Spinal cord (tissue), 10 donors: Measurements from ENCODE around the gene BRAT1. TPM values are rescaled to one million over a fixed set of nuclear protein-coding genes. Genes with fewer than 3 reads are reported as not detected.

Experiments used
- DNase-seq, 6 donors: peaks; one replicate each; pipeline versions ENCODE4 v3.0.0 to v3.0.0-alpha.2; 2013 to 2015; ENCODE audit warnings: low spot score in 6 of 6, low read depth in 4 of 6
- H3K27ac ChIP-seq: one replicate; pipeline ENCODE4 v1.5.1; 2013; ENCODE audit warnings: low read depth, low read length, control low read depth
- H3K27me3 ChIP-seq: one replicate; pipeline ENCODE4 v1.6.1; 2013; ENCODE audit warnings: low read length; ENCODE audit not compliant: control insufficient read depth, insufficient read depth
- H3K36me3 ChIP-seq: one replicate; pipeline ENCODE4 v1.6.1; 2013; ENCODE audit warnings: low read length; ENCODE audit not compliant: control insufficient read depth, insufficient read depth
- H3K4me1 ChIP-seq: one replicate; pipeline ENCODE4 v1.6.1; 2013; ENCODE audit warnings: low read length; ENCODE audit not compliant: control insufficient read depth, insufficient read depth
- H3K4me3 ChIP-seq: one replicate; pipeline ENCODE4 v1.5.1; 2013; ENCODE audit warnings: low read depth, low read length, control low read depth
- H3K9me3 ChIP-seq: one replicate; pipeline ENCODE4 v1.6.1; 2013; ENCODE audit warnings: low read length; ENCODE audit not compliant: control insufficient read depth, insufficient read depth
- WGBS: methylation state at CpG from one replicate; pipeline ENCODE4 v1.1.5; 2013; ENCODE audit warnings: missing lambda C conversion rate; ENCODE audit not compliant: insufficient coverage; 5-methylcytosine and 5-hydroxymethylcytosine counted together
- long read RNA-seq, 4 donors: transcript quantifications; one replicate each; lab custom pipeline, GENCODE V29; 2026
- polyA plus RNA-seq, 2 donors: library from polyadenylated mRNA; unstranded; fragments of 120-200 nt; gene quantifications; one replicate each; pipeline ENCODE4 v1.2.1, GENCODE V29; 2013; ENCODE audit not compliant: insufficient read length in 2 of 2
- total RNA-seq, 2 donors: library from RNA; depleted of rRNA in 1 of 2; stranded (reverse); fragments of 120-200 nt in 1 of 2; fragments of >200 nt in 1 of 2; gene quantifications; one replicate each; pipeline versions ENCODE4 v1.2.3 to v1.2.4, GENCODE V29; 2013 to 2014
- donor health status: healthy.

Gene BRAT1
- total RNA-seq = 10 to 100 TPM; 18.5 to 32.7 TPM
- 10 to 100 TPM; 42.5 to 49.0 TPM for polyA plus RNA-seq
- long read RNA-seq, donor 1, full-length matches to known transcripts = 2 of 2 reads
- long read RNA-seq, donor 1, partial matches to known transcripts = 0 of 2 reads
- long read RNA-seq, donor 1, other reads (novel, unspliced or antisense) = 0 of 2 reads
- long read RNA-seq, donor 2, partial matches to known transcripts = 5 of 6 reads
- long read RNA-seq, donor 2, other reads (novel, unspliced or antisense) = 0 of 6 reads
- long read RNA-seq, donor 3, partial matches to known transcripts = 0 of 3 reads
- long read RNA-seq, donor 3, other reads (novel, unspliced or antisense) = 0 of 3 reads
- long read RNA-seq, donor 4, partial matches to known transcripts = 6 of 10 reads
- long read RNA-seq, donor 4, other reads (novel, unspliced or antisense) = 0 of 10 reads

DNA sequence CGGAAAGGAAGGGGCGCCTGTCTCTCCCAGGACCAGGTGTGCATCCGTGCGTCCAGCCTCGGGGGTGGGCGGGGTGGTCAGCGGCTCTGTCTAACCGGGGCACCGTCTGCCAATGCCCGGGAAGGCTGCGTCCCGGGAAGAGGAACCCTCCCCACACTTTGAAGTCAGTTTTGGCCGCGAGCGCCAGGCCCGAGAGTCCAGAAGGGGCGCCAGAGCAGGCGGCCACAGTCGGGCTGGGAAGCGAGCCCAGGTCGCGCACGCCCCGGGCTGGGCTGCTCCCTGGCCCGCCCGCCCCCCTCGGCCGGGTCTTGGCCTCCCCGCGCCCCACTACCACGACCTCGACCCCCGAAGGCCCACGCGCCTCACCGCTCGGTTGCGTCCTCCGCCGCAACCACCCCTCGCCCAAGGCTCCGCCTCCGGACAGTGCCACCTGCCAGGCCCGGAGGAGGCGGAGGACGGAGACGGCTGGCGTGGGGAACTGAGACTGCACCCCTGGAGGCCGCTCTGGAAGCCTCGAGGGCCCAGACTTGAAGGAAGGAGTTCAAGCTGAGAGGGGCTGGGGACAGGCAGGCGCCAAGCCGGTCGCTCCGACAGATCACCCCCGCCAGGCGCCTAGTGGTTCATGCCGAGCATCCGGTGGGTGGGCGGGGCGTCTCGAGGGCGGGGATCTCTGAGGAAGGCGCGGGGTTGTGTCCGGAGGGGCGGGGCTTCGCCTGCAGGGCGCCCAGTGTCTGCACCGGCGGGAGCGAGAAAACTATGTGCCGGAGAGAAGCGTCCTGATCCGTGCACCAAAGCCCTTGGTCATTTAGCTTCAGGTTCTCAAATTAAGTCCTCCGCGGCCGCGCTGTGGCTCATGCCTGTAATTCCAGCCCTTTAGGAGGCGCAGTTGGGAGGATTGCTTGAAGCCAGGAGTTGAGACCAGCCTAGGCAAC is at the start of gene BRAT1:
Gene BRAT1, minus strand, starts transcription at position 404 of the 932 bp plus-strand sequence. CDS start 1,093 bp downstream, outside the sequence.
- no peaks in the 10 kb centered on the region for H3K9me3 ChIP-seq
- H3K4me1 ChIP-seq = peaks cover 39% of the 10 kb centered on the region
- under 1% methylated on average over 76 of the region's 79 CpGs for WGBS
- peaks cover 11% of the 10 kb centered on the region for H3K36me3 ChIP-seq
- H3K27ac ChIP-seq = peak within 1 kb of the TSS; percentile 99
- DNase-seq = peak; percentile 82 to 97 (median 85)
- peak within 1 kb of the TSS; percentile 93 for H3K4me3 ChIP-seq
- H3K27me3 ChIP-seq = no peaks in the 10 kb centered on the region

DNA sequence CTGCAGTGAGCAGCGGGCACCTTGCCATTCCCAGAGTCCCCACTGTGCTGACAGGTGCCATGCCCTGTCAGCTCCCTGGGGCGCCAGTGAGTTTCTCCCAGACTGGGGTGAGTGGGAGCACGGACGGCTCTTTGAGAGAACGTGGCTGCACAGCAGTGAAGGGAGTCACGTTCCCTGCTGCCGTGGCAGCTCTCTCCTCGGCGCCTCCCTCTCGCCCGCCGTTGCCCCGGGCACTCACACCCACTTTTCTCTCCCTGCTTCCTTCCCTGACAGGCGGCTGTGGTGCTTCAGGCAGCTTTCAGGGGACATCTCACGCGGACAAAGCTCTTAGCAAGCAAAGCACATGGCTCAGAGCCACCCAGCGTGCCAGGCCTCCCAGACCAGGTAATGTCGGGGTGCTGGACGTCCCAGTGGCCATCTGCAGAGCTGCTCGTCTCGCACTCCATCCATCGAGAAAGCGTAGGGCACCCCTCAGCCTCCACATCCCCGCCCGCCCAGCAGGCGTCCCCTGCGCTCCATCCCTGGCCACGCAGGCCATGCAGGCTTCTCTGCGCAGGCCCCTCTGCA is 49.4 kb upstream of the BRAT1 start:
- Histone ChIP-seq H3K4me1 (peaks cover 40% of the 10 kb centered on the region), H3K4me3 (no peak overlapping the region), H3K27me3 (no peaks in the 10 kb centered on the region), H3K36me3 (peaks cover 89% of the 10 kb centered on the region), H3K9me3 (no peaks in the 10 kb centered on the region), H3K27ac (no peak overlapping the region)
- WGBS = 83% methylated on average over 29 of the region's 29 CpGs
- DNase-seq = no peak

DNA sequence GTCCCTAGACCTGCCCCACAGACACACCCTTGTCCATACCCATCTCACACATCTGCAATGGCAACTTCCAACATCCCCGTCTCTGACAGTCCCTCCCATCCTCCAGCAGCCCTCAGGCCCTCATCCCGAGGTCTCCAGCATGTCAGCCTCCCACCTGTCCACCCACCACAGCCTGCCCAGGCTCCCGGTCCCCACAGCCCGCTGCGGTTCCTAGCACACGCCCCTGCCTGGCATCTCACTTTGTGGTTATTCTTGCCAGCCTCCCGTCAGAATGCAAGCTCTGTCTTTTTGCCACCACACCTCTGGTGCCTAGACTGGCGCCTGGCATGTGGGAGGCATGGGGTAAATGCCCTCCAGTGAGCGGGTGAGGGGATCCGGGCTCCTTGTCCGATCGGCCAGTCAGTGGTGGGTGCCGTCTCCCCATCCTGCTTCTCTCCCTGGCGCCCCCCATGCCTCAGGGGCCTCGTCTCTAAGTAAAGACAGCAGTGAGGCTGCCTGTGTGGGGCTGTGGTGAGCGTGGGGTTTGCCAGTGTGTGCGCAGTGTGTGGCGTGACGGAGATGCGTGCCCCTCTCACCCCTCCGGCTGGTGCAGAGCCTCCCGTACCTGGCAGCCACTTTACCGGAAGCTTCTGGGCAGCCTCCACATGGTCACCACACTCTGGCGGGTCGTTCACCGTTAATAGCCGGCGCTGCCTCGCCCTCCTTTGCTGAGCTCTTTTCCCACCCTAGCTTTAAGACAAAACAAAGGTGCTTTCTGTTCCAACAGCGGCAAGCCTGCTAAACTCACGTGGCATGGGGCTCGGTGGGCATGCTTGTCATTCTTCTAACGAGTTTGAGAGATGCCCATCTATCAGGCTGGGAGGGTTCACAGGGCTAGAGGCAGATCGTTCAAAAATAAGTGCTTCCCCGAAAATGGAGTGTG is 48.0 kb upstream of the BRAT1 start:
- WGBS = 89% methylated on average over 31 of the region's 35 CpGs
- Histone ChIP-seq H3K4me1 (peaks cover 38% of the 10 kb centered on the region), H3K4me3 (no peak overlapping the region)

DNA sequence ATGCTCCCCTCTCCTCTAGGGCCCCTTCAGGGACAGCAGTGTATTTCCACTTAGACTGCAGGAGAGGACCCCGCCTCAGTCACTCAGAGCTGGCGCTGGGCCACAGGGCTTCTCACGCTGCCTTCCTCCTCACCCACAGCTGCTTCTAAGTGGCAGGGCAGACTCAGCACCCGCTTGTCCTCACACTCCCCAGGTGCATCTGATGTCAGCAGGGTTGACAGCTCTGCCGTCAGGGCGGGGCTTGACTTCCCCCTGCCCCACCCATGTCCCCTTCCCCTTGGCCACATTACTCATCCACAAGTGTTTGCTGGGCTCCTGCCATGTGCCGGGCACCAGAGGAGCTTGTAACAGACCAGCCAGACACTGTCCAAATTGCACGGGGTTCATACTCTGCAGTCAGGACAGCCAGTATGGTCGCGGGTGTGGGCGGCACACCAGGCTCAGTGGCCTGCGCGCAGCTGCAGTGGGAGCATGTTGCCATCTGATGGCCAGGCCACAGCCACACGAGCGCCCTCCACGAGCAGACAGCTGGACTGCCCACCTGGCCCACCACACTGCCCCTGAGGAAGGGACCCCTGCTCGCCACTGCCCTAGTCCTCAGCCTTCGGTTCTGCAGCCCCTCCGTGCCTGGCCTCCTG is 47.2 kb upstream of the BRAT1 start:
- no peaks in the 10 kb centered on the region for H3K9me3 ChIP-seq
- peaks cover 37% of the 10 kb centered on the region for H3K4me1 ChIP-seq
- no peak overlapping the region for H3K27ac ChIP-seq
- peaks cover 90% of the 10 kb centered on the region for H3K36me3 ChIP-seq
- whole genome bisulfite sequencing = 83% methylated on average over 19 of the region's 19 CpGs
- H3K4me3 ChIP-seq = no peak overlapping the region
- no peak for DNase-seq
- no peaks in the 10 kb centered on the region for H3K27me3 ChIP-seq

More for the DNA sequence above, 48.0 kb upstream of the BRAT1 start:
- peaks cover 91% of the 10 kb centered on the region for H3K36me3 ChIP-seq
- no peak for DNase-seq
- no peaks in the 10 kb centered on the region for H3K27me3 ChIP-seq
- no peak overlapping the region for H3K27ac ChIP-seq
- no peaks in the 10 kb centered on the region for H3K9me3 ChIP-seq

DNA sequence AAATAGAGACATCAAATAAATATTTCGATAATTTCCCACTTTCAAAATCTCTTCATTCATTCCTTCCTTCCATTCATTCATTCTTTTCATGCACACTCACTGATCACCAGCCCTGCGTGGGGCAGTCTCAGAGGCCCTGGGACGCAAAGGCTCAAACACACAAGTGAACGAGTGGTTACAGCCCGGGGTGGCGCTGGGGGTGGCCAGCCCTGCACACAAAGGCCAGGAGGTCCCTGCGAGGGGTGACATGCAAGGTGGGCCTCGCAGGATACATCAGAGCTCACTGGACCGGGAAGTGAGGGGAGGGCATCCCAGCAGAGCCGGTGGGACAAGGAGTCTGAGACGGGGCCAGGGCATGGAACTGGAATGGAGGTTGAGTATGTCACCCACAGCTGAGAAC is 46.6 kb upstream of the BRAT1 start:
- Histone ChIP-seq H3K4me1 (peaks cover 36% of the 10 kb centered on the region), H3K27ac (no peak overlapping the region), H3K27me3 (no peaks in the 10 kb centered on the region), H3K4me3 (no peak overlapping the region), H3K9me3 (no peaks in the 10 kb centered on the region), H3K36me3 (peaks cover 89% of the 10 kb centered on the region)
- no peak for DNase-seq
- WGBS = 87% methylated on average over 10 of the region's 11 CpGs

DNA sequence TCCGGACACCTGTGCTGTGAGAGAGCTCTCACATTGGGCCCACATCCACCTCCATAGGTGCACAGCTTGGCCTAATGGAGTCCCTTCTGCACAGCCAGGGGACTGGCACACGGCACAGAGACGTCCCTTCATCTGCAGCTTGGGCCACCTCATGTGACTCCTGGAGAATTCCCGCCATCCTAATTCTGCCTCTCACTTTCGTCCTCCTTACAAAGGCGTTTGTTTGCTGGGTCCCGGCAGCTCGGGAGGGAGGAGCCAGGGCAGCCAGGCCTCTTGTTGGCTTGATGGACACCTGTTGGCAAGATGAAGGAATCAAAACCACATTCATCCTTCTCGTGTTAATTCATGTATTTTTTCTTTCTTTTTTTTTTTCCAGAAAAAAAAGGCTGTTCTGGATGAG is 45.7 kb upstream of the BRAT1 start:
- Histone ChIP-seq H3K4me3 (no peak overlapping the region), H3K4me1 (peaks cover 32% of the 10 kb centered on the region), H3K27me3 (no peaks in the 10 kb centered on the region), H3K27ac (no peak overlapping the region), H3K9me3 (no peaks in the 10 kb centered on the region), H3K36me3 (peaks cover 84% of the 10 kb centered on the region)
- WGBS = 56% methylated on average over 3 of the region's 9 CpGs
- no peak for DNase-seq

DNA sequence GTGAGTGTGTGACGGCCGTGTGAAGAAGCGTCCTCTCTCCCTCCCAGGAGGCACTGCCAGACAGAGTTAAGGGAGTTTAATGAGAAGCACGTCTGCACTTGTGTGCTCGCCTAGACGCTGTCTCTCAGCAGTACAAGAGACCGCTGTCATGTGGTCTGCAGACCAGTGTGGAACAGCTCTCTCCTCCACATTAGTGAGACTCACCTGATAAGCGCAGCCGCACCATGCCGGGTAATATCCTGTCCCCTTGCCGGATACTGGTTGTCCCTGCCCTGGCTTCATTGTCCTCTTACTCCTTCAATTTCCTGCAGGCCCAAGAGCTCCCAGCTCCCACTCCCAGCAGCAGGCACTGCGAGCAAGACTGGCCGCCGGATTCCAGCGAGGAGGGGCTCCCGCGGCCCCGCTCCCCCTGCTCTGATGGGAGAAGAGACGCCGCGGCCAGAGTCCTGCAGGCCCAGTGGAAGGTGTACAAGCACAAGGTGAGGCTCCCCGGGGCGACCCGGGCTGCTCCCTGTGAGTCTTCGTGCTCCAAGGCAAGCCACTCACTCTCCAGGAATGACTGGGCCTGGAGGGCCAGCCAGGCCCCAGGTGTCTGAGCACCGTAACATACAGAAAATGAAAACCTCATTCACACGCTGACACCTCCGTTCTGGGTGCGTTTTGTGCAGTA is 43.0 kb upstream of the BRAT1 start:
- Histone ChIP-seq H3K9me3 (no peaks in the 10 kb centered on the region), H3K4me3 (no peak overlapping the region), H3K36me3 (peaks cover 89% of the 10 kb centered on the region), H3K4me1 (peaks cover 34% of the 10 kb centered on the region), H3K27me3 (no peaks in the 10 kb centered on the region), H3K27ac (no peak overlapping the region)
- WGBS = 68% methylated on average over 29 of the region's 29 CpGs
- peak in 1 of 6 donors; percentile 62 for DNase-seq

DNA sequence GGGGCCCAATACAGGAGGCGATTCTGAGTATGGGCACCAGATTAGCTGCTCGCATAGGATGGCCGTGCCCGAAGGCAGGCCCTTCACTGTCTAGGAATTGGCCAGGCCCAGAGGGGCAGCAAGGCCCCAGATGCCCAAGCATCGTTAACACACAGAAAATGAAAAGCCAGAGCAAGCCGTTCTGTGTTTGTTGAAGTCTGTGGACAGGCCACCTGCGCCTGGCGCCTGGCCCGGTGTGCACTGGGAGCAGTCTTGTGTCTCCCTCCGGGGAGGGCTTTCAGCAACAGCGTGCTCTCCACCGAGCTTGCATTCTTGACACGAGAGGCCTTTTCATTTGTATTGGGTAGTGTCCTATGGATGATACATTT is 41.9 kb upstream of the BRAT1 start:
- Histone ChIP-seq H3K36me3 (peaks cover 89% of the 10 kb centered on the region), H3K27ac (no peak overlapping the region), H3K27me3 (no peaks in the 10 kb centered on the region), H3K4me3 (no peak overlapping the region), H3K9me3 (no peaks in the 10 kb centered on the region), H3K4me1 (peaks cover 34% of the 10 kb centered on the region)
- peak in 1 of 6 donors; percentile 45 for DNase-seq
- 40% methylated on average over 12 of the region's 13 CpGs for WGBS
